Astrocyte (in vitro differentiated cells and primary cell): Measurements from ENCODE around the gene ADAM23. TPM values are rescaled to one million over a fixed set of nuclear protein-coding genes. Genes with fewer than 3 reads are reported as not detected.

Experiments
- DNase-seq: peaks from one replicate; pipeline ENCODE4 v3.0.0-alpha.2; 2010; ENCODE audit warnings: low read depth
- FAIRE-seq: peaks from 2 replicates; lab custom pipeline; 2011; peaks lifted over from hg19 to GRCh38; lab: Jason Lieb, UNC
- H2AFZ ChIP-seq: 2 replicates; pipeline ENCODE4 v1.6.0; 2012; ENCODE audit warnings: low read depth, low read length, inconsistent platforms
- H3K27ac ChIP-seq: 2 replicates; pipeline ENCODE4 v1.5.1; 2011; ENCODE audit warnings: low read depth, low read length, inconsistent platforms
- H3K27me3 ChIP-seq: 2 replicates; pipeline ENCODE4 v1.6.0; 2011; ENCODE audit warnings: low read length, inconsistent platforms; ENCODE audit not compliant: insufficient read depth
- H3K36me3 ChIP-seq: 2 replicates; pipeline ENCODE4 v1.5.1; 2011; ENCODE audit warnings: low read length, inconsistent platforms; ENCODE audit not compliant: insufficient read depth
- H3K4me1 ChIP-seq: 2 replicates; pipeline ENCODE4 v1.5.1; 2011; ENCODE audit warnings: low read length, inconsistent platforms; ENCODE audit not compliant: insufficient read depth
- H3K4me2 ChIP-seq: 2 replicates; pipeline ENCODE4 v1.6.0; 2012; ENCODE audit warnings: low read length, inconsistent platforms
- H3K4me3 ChIP-seq: 2 replicates; pipeline ENCODE4 v1.5.1; 2011; ENCODE audit warnings: low read depth, mild to moderate bottlenecking, low read length, inconsistent platforms; ENCODE audit not compliant: insufficient read depth
- H3K79me2 ChIP-seq: 2 replicates; pipeline ENCODE4 v1.6.0; 2012; ENCODE audit warnings: mild to moderate bottlenecking, low read length, inconsistent platforms; ENCODE audit not compliant: insufficient read depth
- H3K9ac ChIP-seq: 2 replicates; pipeline ENCODE4 v1.6.0; 2012; ENCODE audit warnings: mild to moderate bottlenecking, low read length, inconsistent platforms
- H3K9me3 ChIP-seq: 2 replicates; pipeline ENCODE4 v1.5.1; 2012; ENCODE audit warnings: low read depth, mild to moderate bottlenecking, low read length, inconsistent platforms; ENCODE audit not compliant: insufficient read depth
- H4K20me1 ChIP-seq: 2 replicates; pipeline ENCODE4 v1.6.0; 2012; ENCODE audit warnings: low read length, inconsistent platforms; ENCODE audit not compliant: insufficient read depth
- H3K27ac Mint-ChIP-seq: one replicate; pipeline ENCODE4 v1.8.0; 2021; ENCODE audit warnings: mild to moderate bottlenecking, mixed read lengths; ENCODE audit not compliant: unreplicated experiment
- H3K27me3 Mint-ChIP-seq: one replicate; pipeline ENCODE4 v1.8.0; 2021; ENCODE audit warnings: low read depth, mixed read lengths; ENCODE audit not compliant: unreplicated experiment
- H3K36me3 Mint-ChIP-seq: one replicate; pipeline ENCODE4 v1.8.0; 2021; ENCODE audit warnings: low read depth, mixed read lengths; ENCODE audit not compliant: unreplicated experiment
- H3K4me1 Mint-ChIP-seq: one replicate; pipeline ENCODE4 v1.8.0; 2021; ENCODE audit warnings: low read depth, mixed read lengths; ENCODE audit not compliant: unreplicated experiment
- H3K4me3 Mint-ChIP-seq: one replicate; pipeline ENCODE4 v1.8.0; 2021; ENCODE audit warnings: mild to moderate bottlenecking, moderate library complexity, mixed read lengths; ENCODE audit not compliant: unreplicated experiment
- H3K9me3 Mint-ChIP-seq: one replicate; pipeline ENCODE4 v1.8.0; 2021; ENCODE audit warnings: mild to moderate bottlenecking, mixed read lengths; ENCODE audit not compliant: unreplicated experiment
- CTCF ChIP-seq: IDR thresholded peaks from 2 replicates; pipeline ENCODE4 v1.5.1; 2011; ENCODE audit warnings: low read depth, mild to moderate bottlenecking, inconsistent platforms, low read length, moderate library complexity; ENCODE audit not compliant: insufficient read depth
- EZH2 ChIP-seq: IDR thresholded peaks from 2 replicates; pipeline ENCODE4 v1.6.1; 2012; ENCODE audit warnings: mild to moderate bottlenecking, low read length, inconsistent platforms; ENCODE audit not compliant: insufficient read depth
- total RNA-seq: library from RNA; stranded (reverse); gene quantifications from 2 replicates; pipeline ENCODE4 v1.2.1, GENCODE V29; 2021

Gene ADAM23
- total RNA-seq, 1 donor from 2014 or later, result 13.9 TPM

GRCh38 chr2:206530727-206531126 is 87.4 kb downstream of the ADAM23 start:
- Histone ChIP-seq H3K79me2 (no peaks in the 10 kb centered on the region), H3K4me1 (no peaks in the 10 kb centered on the region), H3K4me3 (no peak overlapping the region), H2AFZ (no peak overlapping the region), H3K9me3 (no peaks in the 10 kb centered on the region), H3K36me3 (no peaks in the 10 kb centered on the region), H3K27me3 (no peaks in the 10 kb centered on the region), H3K27ac (no peak overlapping the region), H4K20me1 (no peaks in the 10 kb centered on the region), H3K4me2 (peak overlapping the region; percentile 18), H3K9ac (no peak overlapping the region)
- H3K4me1 Mint-ChIP-seq, result peaks cover 4% of the 10 kb centered on the region
- H3K27me3 Mint-ChIP-seq, result no peaks in the 10 kb centered on the region
- TF ChIP-seq EZH2 (no peak), CTCF (no peak)
- no peaks in the 10 kb centered on the region for H3K9me3 Mint-ChIP-seq
- H3K27ac Mint-ChIP-seq, result no peak overlapping the region
- FAIRE-seq (no peak), DNase-seq (no peak)
- H3K36me3 Mint-ChIP-seq, result peaks cover 2% of the 10 kb centered on the region
- no peak overlapping the region for H3K4me3 Mint-ChIP-seq

GRCh38 chr2:206531996-206532543 is 88.7 kb downstream of the ADAM23 start:
- Mint-ChIP-seq H3K4me1 (peaks cover 4% of the 10 kb centered on the region), H3K9me3 (no peaks in the 10 kb centered on the region), H3K27me3 (no peaks in the 10 kb centered on the region), H3K27ac (no peak overlapping the region), H3K4me3 (no peak overlapping the region), H3K36me3 (no peaks in the 10 kb centered on the region)
- no peak overlapping the region for H2AFZ ChIP-seq
- H3K4me2 ChIP-seq, result no peak overlapping the region
- TF ChIP-seq CTCF (no peak), EZH2 (no peak)
- no peaks in the 10 kb centered on the region for H3K79me2 ChIP-seq
- FAIRE-seq (no peak), DNase-seq (peak; percentile 3)
- no peaks in the 10 kb centered on the region for H3K9me3 ChIP-seq
- no peaks in the 10 kb centered on the region for H3K36me3 ChIP-seq
- H3K27me3 ChIP-seq, result no peaks in the 10 kb centered on the region
- no peak overlapping the region for H3K4me3 ChIP-seq
- no peak overlapping the region for H3K27ac ChIP-seq
- no peaks in the 10 kb centered on the region for H4K20me1 ChIP-seq
- H3K9ac ChIP-seq, result no peak overlapping the region
- no peaks in the 10 kb centered on the region for H3K4me1 ChIP-seq

- Mint-ChIP-seq H3K27ac (no peak overlapping the region), H3K4me3 (no peak overlapping the region), H3K9me3 (no peaks in the 10 kb centered on the region), H3K4me1 (peaks cover 4% of the 10 kb centered on the region), H3K36me3 (no peaks in the 10 kb centered on the region), H3K27me3 (no peaks in the 10 kb centered on the region)
- no peak overlapping the region for H3K4me3 ChIP-seq
- H3K27me3 ChIP-seq, result no peaks in the 10 kb centered on the region
- TF ChIP-seq EZH2 (no peak), CTCF (no peak)
- H3K79me2 ChIP-seq, result no peaks in the 10 kb centered on the region
- DNase-seq, result no peak
- no peaks in the 10 kb centered on the region for H3K4me1 ChIP-seq
- H3K27ac ChIP-seq, result no peak overlapping the region
- H3K36me3 ChIP-seq, result no peaks in the 10 kb centered on the region
- no peak overlapping the region for H3K4me2 ChIP-seq
- no peaks in the 10 kb centered on the region for H4K20me1 ChIP-seq
- H3K9me3 ChIP-seq, result no peaks in the 10 kb centered on the region
- H2AFZ ChIP-seq, result no peak overlapping the region
- no peak overlapping the region for H3K9ac ChIP-seq
- no peak for FAIRE-seq
Observed at GRCh38 chr2:206533977-206534376, 90.6 kb downstream of the ADAM23 start.
